Amygdala (tissue), 56 donors: ENCODE measurements around the gene MYH9.

Source experiments
- DNase-seq, 56 donors: peaks; one replicate each; lab custom pipeline; 2025; lab: John Stamatoyannopoulos, UW

The MYH9 gene

GRCh38 chr22:36334821-36335603 is 52.8 kb downstream of the MYH9 start:
- peak in 51 of 56 donors; percentile 37 to 87 (median 65) for DNase-seq

GRCh38 chr22:36334081-36334820 is 53.5 kb downstream of the MYH9 start:
- peak in 4 of 56 donors; percentile 10 to 60 (median 24) for DNase-seq

GRCh38 chr22:36333644-36334043 is 54.1 kb downstream of the MYH9 start:
- no peak for DNase-seq

- DNase-seq: peak in 3 of 56 donors; percentile 24 to 41 (median 31)
Measured at GRCh38 chr22:36332623-36333332, 55.0 kb downstream of the MYH9 start.

- peak in 25 of 56 donors; percentile 15 to 63 (median 36) for DNase-seq
Measured at GRCh38 chr22:36331912-36332622, 55.7 kb downstream of the MYH9 start.

- peak in 28 of 56 donors; percentile 17 to 62 (median 40) for DNase-seq
Measured at GRCh38 chr22:36331306-36331911, 56.4 kb downstream of the MYH9 start.

GRCh38 chr22:36330655-36331305 is 57.0 kb downstream of the MYH9 start:
- no peak for DNase-seq

GRCh38 chr22:36330127-36330526 is 57.6 kb downstream of the MYH9 start:
- DNase-seq: no peak

GRCh38 chr22:36329254-36330078 is 58.3 kb downstream of the MYH9 start:
- DNase-seq: peak in 13 of 56 donors; percentile 13 to 55 (median 41)

- DNase-seq: no peak
Measured at GRCh38 chr22:36328635-36329253, 59.0 kb downstream of the MYH9 start.

GRCh38 chr22:36327922-36328551 is 59.7 kb downstream of the MYH9 start:
- DNase-seq: peak in 7 of 56 donors; percentile 19 to 58 (median 39)

- DNase-seq: no peak
Measured at GRCh38 chr22:36326178-36327161, 61.3 kb downstream of the MYH9 start.

GRCh38 chr22:36325154-36326031 is 62.4 kb downstream of the MYH9 start:
- no peak for DNase-seq

- no peak for DNase-seq
Measured at GRCh38 chr22:36324414-36324813, 63.4 kb downstream of the MYH9 start.

GRCh38 chr22:36323855-36324331 is 63.9 kb downstream of the MYH9 start:
- DNase-seq: peak in 13 of 56 donors; percentile 17 to 65 (median 38)
